GM23338 (cell line): ENCODE measurements around the gene LRATD1. TPM values are rescaled to one million over a fixed set of nuclear protein-coding genes. Genes with fewer than 3 reads are reported as not detected.

ENCODE experiments used
- ATAC-seq: fragments of 200-7000 bp; cut with Tn5 transposase; 3 replicates; pipeline ENCODE4 v1.9.1; 2020
- DNase-seq: peaks from one replicate; pipeline ENCODE4 v3.0.0-alpha.2; 2015; ENCODE audit warnings: low spot score
- H2AFZ ChIP-seq: fragments of 200-600 bp; sonication (generic); 2 replicates; pipeline ENCODE4 v1.8.0; 2016; ENCODE audit warnings: antibody characterized with exemption, mild to moderate bottlenecking, moderate library complexity
- H3F3A ChIP-seq: fragments of 200-600 bp; sonication (generic); replicated peaks from 2 replicates; pipeline ENCODE4 v1.8.0; 2017; ENCODE audit warnings: antibody characterized with exemption, mixed run types, low read depth
- H3K27ac ChIP-seq: fragments of 200-600 bp; sonication (generic); 2 replicates; pipeline ENCODE4 v1.6.1; 2016; ENCODE audit warnings: low read depth
- H3K27me3 ChIP-seq: fragments of 200-600 bp; sonication (generic); 2 replicates; pipeline ENCODE4 v1.8.0; 2016; ENCODE audit warnings: mild to moderate bottlenecking, mixed run types, moderate library complexity; ENCODE audit not compliant: insufficient read depth
- H3K36me3 ChIP-seq: fragments of 200-600 bp; sonication (generic); 2 replicates; pipeline ENCODE4 v1.8.0; 2016; ENCODE audit warnings: mild to moderate bottlenecking; ENCODE audit not compliant: insufficient read depth
- H3K4me1 ChIP-seq: fragments of 200-600 bp; sonication (generic); 2 replicates; pipeline ENCODE4 v1.8.0; 2016; ENCODE audit warnings: mild to moderate bottlenecking, moderate library complexity; ENCODE audit not compliant: insufficient read depth
- H3K4me2 ChIP-seq: fragments of 200-600 bp; sonication (generic); 2 replicates; pipeline ENCODE4 v1.7.1; 2017; ENCODE audit warnings: mixed run types
- H3K4me3 ChIP-seq: fragments of 200-600 bp; sonication (generic); 2 replicates; pipeline ENCODE4 v1.6.1; 2016; ENCODE audit warnings: mixed run types
- H3K79me2 ChIP-seq: fragments of 200-600 bp; sonication (generic); replicated peaks from 2 replicates; pipeline ENCODE4 v1.8.0; 2017; ENCODE audit warnings: mild to moderate bottlenecking; ENCODE audit not compliant: insufficient read depth
- H3K9me2 ChIP-seq: fragments of 200-600 bp; sonication (generic); 2 replicates; pipeline ENCODE4 v1.8.0; 2017; ENCODE audit not compliant: insufficient read depth
- H4K20me1 ChIP-seq: fragments of 200-600 bp; sonication (generic); replicated peaks from 2 replicates; pipeline ENCODE4 v1.8.0; 2017; ENCODE audit warnings: mild to moderate bottlenecking; ENCODE audit not compliant: insufficient read depth
- H3K27ac Mint-ChIP-seq: 2 replicates; pipeline ENCODE4 v1.8.0; 2020; ENCODE audit warnings: inconsistent platforms, mild to moderate bottlenecking, moderate library complexity, mixed read lengths
- H3K27me3 Mint-ChIP-seq: 3 replicates; pipeline ENCODE4 v1.8.0; 2022; ENCODE audit warnings: low read depth, mild to moderate bottlenecking, moderate library complexity, mixed read lengths, inconsistent platforms; ENCODE audit not compliant: insufficient read depth, poor library complexity
- H3K36me3 Mint-ChIP-seq: 3 replicates; pipeline ENCODE4 v1.8.0; 2021; ENCODE audit warnings: low read depth, mild to moderate bottlenecking, inconsistent platforms, moderate library complexity, mixed read lengths
- H3K4me1 Mint-ChIP-seq: 3 replicates; pipeline ENCODE4 v1.8.0; 2020; ENCODE audit warnings: mild to moderate bottlenecking, inconsistent platforms, mixed read lengths
- H3K4me3 Mint-ChIP-seq: 3 replicates; pipeline ENCODE4 v1.8.0; 2021; ENCODE audit warnings: moderate library complexity, mild to moderate bottlenecking, inconsistent platforms, mixed read lengths
- H3K9me3 Mint-ChIP-seq: 3 replicates; pipeline ENCODE4 v1.8.0; 2020; ENCODE audit warnings: moderate library complexity, mild to moderate bottlenecking, inconsistent platforms, mixed read lengths
- CREB1 ChIP-seq: fragments of 250-450 bp; sonication (Bioruptor Pico); IDR thresholded peaks from 2 replicates; pipeline ENCODE4 v1.5.0; 2020; ENCODE audit warnings: low read depth, mild to moderate bottlenecking, moderate library complexity
- CTCF ChIP-seq, 2 experiments: fragments of 200-600 bp in 1 of 2; sonication (generic) in 1 of 2; conservative IDR thresholded peaks; 2 replicates each; pipeline versions ENCODE4 v1.5.1 to v1.6.1; 2016 to 2017; ENCODE audit warnings: antibody characterized with exemption in 2 of 2, low read depth in 2 of 2, mild to moderate bottlenecking in 2 of 2, moderate library complexity in 1 of 2
- ETS1 ChIP-seq: IDR thresholded peaks from 2 replicates; pipeline ENCODE4 v1.6.1; 2016; ENCODE audit warnings: antibody characterized with exemption
- EZH2 ChIP-seq: fragments of 200-600 bp; sonication (generic); IDR thresholded peaks from one replicate; pipeline ENCODE4 v1.8.0; 2017; ENCODE audit warnings: antibody characterized with exemption, mild to moderate bottlenecking, low read depth; ENCODE audit not compliant: unreplicated experiment
- EZH2phosphoT487 ChIP-seq: fragments of 200-600 bp; sonication (generic); IDR thresholded peaks from one replicate; pipeline ENCODE4 v1.8.1; 2018; ENCODE audit warnings: antibody characterized with exemption; ENCODE audit not compliant: unreplicated experiment
- JUNB ChIP-seq: IDR thresholded peaks from one replicate; pipeline ENCODE4 v1.6.1; 2016; ENCODE audit warnings: antibody characterized with exemption; ENCODE audit not compliant: unreplicated experiment
- NANOG ChIP-seq: IDR thresholded peaks from 2 replicates; pipeline ENCODE4 v1.6.1; 2016; ENCODE audit warnings: antibody characterized with exemption, borderline replicate concordance
- POLR2AphosphoS5 ChIP-seq: IDR thresholded peaks from 2 replicates; pipeline ENCODE4 v1.6.1; 2016; ENCODE audit warnings: antibody characterized with exemption, low read depth
- REST ChIP-seq: IDR thresholded peaks from one replicate; pipeline ENCODE4 v1.6.1; 2018; ENCODE audit warnings: antibody characterized with exemption; ENCODE audit not compliant: unreplicated experiment
- STAT1 ChIP-seq: IDR thresholded peaks from one replicate; pipeline ENCODE4 v1.6.1; 2016; ENCODE audit warnings: antibody characterized with exemption; ENCODE audit not compliant: unreplicated experiment
- ZNF114 ChIP-seq: fragments of 250-450 bp; sonication (Bioruptor Pico); IDR thresholded peaks from 2 replicates; pipeline ENCODE4 v1.5.0; 2020; ENCODE audit warnings: mild to moderate bottlenecking, moderate library complexity
- ZNF331 ChIP-seq: fragments of 250-450 bp; sonication (Bioruptor Pico); IDR thresholded peaks from 2 replicates; pipeline ENCODE4 v1.5.0; 2020; ENCODE audit warnings: low read depth, mild to moderate bottlenecking, moderate library complexity
- ZNF462 ChIP-seq: fragments of 250-450 bp; sonication (Bioruptor Pico); IDR thresholded peaks from 2 replicates; pipeline ENCODE4 v1.5.0; 2020; ENCODE audit warnings: mild to moderate bottlenecking, moderate library complexity
- polyA plus RNA-seq: library from polyadenylated mRNA; unstranded; fragments of >200 nt; fragmentation: Nextera tagmentation; extraction: Ambion mirVana; gene quantifications from 2 replicates; pipeline ENCODE4 v1.2.1, GENCODE V29; 2016
- total RNA-seq: library from RNA; depleted of rRNA; stranded (reverse); fragments of >200 nt; shearing (Covaris generic); gene quantifications from 2 replicates; pipeline ENCODE4 v1.2.3, GENCODE V29; 2014

LRATD1 gene
- total and polyA plus RNA-seq, 2 experiments from 2014 or later: 2.7 to 5.7 TPM

- no peak overlapping the region for H3K4me2 ChIP-seq
- no peak for DNase-seq
- Mint-ChIP-seq H3K4me1 (peaks cover 6% of the 10 kb centered on the region; the same call in 2 of the 3 replicates), H3K36me3 (no peaks in the 10 kb centered on the region), H3K4me3 (no peak overlapping the region), H3K27ac (no peak overlapping the region), H3K27me3 (no peaks in the 10 kb centered on the region), H3K9me3 (no peaks in the 10 kb centered on the region)
- no peak for ATAC-seq
- no peak for TF ChIP-seq CREB1 (CRISPR knock-in tag)
- TF ChIP-seq ZNF462: no peak
- TF ChIP-seq ETS1: no peak
- no peak for TF ChIP-seq CTCF (conservative IDR thresholded peaks at IDR 0.05; ENCODE audit: low read depth in 2 of 2)
- no peak for TF ChIP-seq REST
- no peak for TF ChIP-seq EZH2phosphoT487
- TF ChIP-seq POLR2AphosphoS5: no peak
- no peak for TF ChIP-seq STAT1
- TF ChIP-seq ZNF114 (CRISPR knock-in tag): no peak
- no peak for TF ChIP-seq EZH2
- no peak for TF ChIP-seq ZNF331 (CRISPR knock-in tag)
- TF ChIP-seq JUNB: no peak
- no peak for TF ChIP-seq NANOG
- H3K36me3 ChIP-seq: no peaks in the 10 kb centered on the region
- H3K4me3 ChIP-seq: no peak overlapping the region
- no peak overlapping the region for H2AFZ ChIP-seq
- H3K9me2 ChIP-seq: no peaks in the 10 kb centered on the region
- H3K27ac ChIP-seq: no peak overlapping the region
- H4K20me1 ChIP-seq: no peaks in the 10 kb centered on the region
- no peaks in the 10 kb centered on the region for H3K27me3 ChIP-seq
- no peaks in the 10 kb centered on the region for H3F3A ChIP-seq
- no peaks in the 10 kb centered on the region for H3K79me2 ChIP-seq
- no peaks in the 10 kb centered on the region for H3K4me1 ChIP-seq
Measured at GRCh38 chr2:14616950-14617349, 15.6 kb upstream of the LRATD1 start.
